Measurements from ENCODE around the gene CCNF.
"Not testable (repeated sequence)": the region's sequence is repeated elsewhere in the genome, so short reads cannot be mapped to it uniquely, and the experiment has no call there.

Gene CCNF

DNA sequence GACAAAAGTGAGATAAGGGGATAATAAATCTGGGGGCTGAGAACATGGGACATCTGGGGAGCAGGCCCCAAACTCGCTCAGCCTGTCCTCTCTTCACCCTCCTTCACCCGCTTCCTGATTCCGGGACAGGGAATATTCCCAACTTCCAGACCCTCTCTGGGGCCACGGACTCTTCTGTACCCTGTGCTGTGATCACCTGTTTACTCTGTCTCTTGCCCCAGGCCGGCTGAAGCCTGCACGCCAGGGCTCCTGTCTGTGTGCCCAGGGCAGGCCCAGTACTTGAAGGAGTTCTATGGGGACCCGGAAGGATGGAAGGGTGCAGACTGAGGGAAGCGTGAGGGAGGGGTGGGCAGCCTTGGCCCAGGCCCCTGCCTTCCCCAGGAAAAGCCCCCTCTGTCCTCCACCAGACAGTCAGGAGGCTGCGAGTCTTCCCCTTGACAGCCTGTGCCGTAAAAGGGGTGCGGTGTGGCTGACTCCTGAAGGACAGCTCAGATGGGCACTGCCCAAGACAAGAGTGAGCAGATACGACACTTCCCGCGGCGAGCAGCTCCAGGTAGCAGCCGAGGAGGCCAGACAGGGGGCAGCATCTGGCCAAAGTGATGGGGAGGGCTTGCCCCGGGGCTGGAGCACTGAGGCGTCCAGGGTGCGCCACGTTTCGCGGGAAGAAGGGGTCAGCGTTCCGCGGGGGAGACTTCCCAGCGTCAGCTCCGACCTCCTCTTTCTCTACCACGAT, 1.0 kb upstream of the CCNF start:
- no peak for DNase-seq (ENCODE audit: low spot score)

DNA sequence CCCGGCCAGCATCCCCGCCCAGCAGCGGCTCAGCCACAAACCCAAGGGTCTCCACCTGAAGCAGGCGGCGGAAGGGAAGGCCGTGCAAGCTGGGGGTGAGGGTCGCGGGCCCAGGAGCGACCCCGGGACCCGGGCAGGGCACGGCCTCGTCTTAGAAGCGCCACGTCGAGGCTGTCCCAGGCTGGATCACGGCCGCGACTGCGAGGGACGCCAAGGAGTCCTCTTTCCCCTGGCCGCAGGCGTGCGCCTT, 538 bp upstream of the CCNF start:
- DNase-seq (ENCODE audit: low spot score), result no peak

GRCh38 chr16:2429771-2430663, 770 bp downstream of the CCNF start:
- no peak for DNase-seq (ENCODE audit: low spot score)

- no peak for DNase-seq (ENCODE audit: low spot score)
Measured at GRCh38 chr16:2432286-2432685, 3.0 kb downstream of the CCNF start.

DNA sequence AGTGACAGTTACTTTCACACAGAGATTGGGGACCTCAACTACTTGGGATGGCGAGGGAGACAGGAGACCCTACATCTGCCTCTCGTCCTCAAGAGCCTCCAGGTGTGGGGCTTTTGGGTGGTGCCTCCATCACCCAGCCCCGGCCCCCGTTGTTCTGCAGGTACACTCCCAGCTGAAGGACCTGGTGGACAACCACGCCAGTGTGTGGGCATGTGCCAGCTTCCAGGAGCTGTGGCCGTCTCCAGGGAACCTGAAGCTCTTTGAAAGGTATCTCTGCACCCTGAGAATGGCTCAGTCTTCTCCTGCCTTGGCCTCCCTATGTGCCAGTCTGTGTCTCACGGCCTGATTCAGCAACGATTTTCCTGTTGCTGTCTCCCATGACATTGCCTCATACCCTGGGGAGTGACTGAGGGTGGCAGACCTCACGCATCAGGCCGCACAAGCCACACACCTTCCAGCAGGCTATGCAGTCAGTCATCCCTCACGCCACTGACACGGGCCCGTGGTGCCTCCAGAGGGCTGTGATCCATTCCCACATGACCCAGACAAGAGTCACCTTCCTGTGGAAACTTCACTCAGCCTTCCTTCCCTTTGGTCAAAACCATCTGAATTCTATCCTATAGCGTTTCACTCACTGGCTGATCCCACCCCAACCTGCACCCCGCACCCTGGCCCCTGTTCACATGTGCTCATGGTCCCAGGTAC, 3.7 kb downstream of the CCNF start:
- DNase-seq (ENCODE audit: low spot score), result no peak

- DNase-seq (ENCODE audit: low spot score), result not testable (repeated sequence)
Measured at GRCh38 chr16:2435236-2435635, 6.0 kb downstream of the CCNF start.

GRCh38 chr16:2436110-2436509, 6.9 kb downstream of the CCNF start:
- no peak for DNase-seq (ENCODE audit: low spot score)

GRCh38 chr16:2437032-2437790, 8.0 kb downstream of the CCNF start:
- DNase-seq (ENCODE audit: low spot score), result no peak

DNA sequence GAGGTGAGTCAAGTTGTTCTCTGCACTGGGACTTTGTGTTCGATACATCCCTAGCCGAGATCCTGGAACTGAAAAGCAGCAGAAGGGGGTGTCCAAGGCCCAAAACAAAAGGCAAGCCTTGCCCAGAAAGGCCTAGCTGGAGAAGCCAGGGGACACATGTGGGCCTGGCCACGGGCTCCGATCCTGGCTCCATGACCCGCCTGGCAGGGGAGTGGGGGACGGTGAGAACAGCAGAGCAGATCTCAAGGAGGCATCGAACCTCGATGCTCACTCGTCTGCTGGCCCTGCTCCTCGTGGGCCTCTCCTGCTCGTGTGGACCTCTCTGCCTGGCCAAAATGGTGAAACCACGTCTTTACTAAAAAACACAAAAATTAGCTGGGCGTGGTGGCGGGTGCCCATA, 8.9 kb downstream of the CCNF start:
- DNase-seq (ENCODE audit: low spot score), result no peak

GRCh38 chr16:2439598-2439997, 10.4 kb downstream of the CCNF start:
- DNase-seq (ENCODE audit: low spot score), result no peak

- not testable (repeated sequence) for DNase-seq (ENCODE audit: low spot score)
Measured at GRCh38 chr16:2441143-2441804, 12.0 kb downstream of the CCNF start.

DNA sequence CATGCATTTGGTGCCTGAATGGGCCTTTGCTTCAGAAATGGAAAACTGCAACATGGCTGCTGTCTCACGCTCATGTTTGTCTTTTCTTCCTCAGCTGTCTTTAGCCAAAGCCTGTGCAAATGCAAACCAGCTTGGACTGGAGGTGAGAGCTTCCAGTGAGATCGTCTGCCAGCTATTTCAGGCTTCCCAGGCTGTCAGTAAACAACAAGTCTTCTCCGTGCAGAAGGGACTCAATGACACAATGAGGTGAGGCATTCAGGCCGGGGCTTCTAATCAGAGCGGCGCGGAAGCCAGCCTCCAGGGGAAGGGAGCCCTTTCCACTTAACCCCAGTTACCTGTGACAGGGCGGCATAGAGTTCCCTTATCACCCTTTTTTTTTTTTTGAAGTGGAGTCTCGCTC, 14.3 kb downstream of the CCNF start:
- DNase-seq (ENCODE audit: low spot score), result no peak

DNA sequence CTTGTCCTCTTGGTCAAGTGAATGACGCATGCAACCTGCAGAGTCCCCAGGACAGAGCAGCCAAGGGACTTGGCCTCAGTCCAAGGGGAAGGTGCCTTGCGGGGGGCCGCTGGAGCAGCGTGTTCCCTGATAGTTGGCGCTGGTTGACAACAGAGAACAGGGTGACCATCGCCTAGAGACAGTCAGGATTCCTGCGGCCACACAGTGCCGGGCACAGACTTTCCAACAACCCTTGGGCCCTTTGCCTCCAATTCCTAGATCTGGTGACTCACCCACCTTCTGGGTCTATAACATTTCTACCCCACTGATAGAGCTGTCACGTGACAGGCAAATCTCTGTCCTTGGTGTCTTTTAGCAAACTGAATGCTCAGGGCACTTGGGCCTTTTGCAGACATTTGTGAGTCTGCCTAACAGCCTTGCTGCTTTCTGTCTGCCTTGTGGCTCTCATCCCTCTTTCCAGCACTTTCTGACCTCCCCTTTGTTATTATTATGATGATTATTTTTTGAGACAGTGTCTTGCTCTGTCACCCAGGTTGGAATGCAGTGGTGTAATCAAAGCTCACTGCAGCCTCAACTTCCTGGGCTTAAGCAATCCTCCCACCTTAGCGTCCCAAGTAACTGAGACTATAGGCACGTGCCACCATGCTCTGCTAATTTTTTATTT, 18.8 kb downstream of the CCNF start:
- DNase-seq (ENCODE audit: low spot score), result no peak

GRCh38 chr16:2449118-2449517, 19.9 kb downstream of the CCNF start:
- DNase-seq (ENCODE audit: low spot score), result no peak

DNA sequence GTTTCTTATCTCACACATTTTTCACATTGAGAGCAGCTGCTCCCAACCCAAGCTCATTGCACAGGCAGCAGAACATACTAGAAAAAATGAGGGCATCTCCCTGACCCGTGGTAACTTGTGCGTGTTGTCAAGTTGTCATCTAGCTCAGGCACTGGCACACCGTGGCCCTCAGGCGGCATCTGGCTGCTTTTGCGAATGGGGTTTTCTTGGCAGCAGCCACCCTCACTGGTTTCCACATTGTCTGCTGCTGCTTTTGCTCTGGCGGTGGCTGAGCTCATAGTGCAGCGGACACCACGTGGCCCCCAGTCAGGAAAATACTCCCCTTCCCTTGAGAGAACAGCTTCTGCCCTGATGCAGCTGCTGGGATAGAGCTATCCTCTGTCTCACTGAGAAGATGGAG, 21.3 kb downstream of the CCNF start:
- peak; percentile 70 for DNase-seq (ENCODE audit: low spot score)

- no peak for DNase-seq (ENCODE audit: low spot score)
Measured at GRCh38 chr16:2450975-2451381, 21.7 kb downstream of the CCNF start.

DNA sequence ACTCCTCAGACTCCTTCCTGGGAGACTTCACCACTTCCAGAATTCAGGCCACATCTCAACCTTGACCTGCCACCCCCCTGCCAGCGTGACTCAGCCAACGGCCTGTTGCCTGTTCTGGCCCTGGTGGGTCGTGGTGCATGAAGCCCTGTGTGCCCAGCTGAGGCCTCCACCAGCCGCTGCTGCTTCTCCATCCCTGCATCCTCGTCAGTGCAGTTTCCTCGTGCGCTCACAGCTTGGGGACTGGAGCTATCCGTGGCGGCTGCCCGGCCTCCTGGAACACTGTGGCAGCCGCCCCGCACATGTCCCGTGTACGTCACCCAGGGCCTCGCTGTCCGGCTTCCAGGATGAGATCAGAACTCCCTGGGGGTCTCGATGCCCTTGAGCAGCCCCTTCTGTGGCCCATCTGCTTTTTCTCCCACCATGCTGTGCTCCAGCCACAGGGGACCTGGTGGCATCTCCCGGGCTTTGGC, 22.6 kb downstream of the CCNF start:
- DNase-seq (ENCODE audit: low spot score), result no peak

GRCh38 chr16:2452650-2453049, 23.4 kb downstream of the CCNF start:
- DNase-seq (ENCODE audit: low spot score), result no peak

DNA sequence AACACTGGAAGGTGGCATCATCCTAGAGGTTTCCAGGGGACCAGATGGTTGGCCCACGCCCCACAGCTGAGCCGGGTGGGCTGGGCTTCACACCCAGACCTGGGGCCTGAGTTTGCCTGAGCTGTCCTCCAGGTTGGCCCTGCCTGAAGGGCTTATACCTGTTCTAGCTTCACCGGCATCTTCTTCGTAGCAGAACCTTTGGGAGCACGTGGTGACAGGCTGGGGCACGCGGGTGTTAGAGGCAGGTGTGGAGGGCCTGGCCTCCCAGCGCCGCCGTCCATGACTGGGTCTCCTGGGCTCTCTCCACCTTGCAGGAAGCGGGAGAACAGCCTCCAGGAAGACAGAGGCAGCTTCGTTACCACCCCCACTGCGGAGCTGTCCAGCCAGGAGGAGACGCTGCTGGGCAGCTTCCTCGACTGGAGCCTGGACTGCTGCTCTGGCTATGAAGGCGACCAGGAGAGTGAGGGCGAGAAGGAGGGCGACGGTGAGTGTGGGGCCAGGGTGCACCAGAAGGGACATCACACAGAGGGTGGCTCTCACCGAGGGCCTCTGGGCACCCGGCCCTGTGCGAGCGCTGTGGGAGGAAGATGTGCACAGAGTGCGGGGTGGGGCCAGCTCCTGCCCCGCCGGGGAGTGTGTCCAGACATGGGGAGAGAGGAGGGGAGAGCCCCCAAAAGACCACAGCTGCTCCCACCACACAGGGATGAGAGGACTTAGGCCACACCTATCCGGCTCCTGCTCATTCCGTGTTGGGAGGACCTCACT, 26.0 kb downstream of the CCNF start:
- DNase-seq (ENCODE audit: low spot score), result no peak

GRCh38 chr16:2456551-2457153, 27.4 kb downstream of the CCNF start:
- DNase-seq (ENCODE audit: low spot score), result no peak
